HepG2 (cell line): ENCODE results near the gene GPR137.

ENCODE experiments used
- NBN ChIP-seq: fragments of 450-650 bp; conservative IDR thresholded peaks from 2 replicates; pipeline ENCODE4 v1.6.1; 2017
- ZNF138 ChIP-seq: sonication (generic); formaldehyde crosslinking; IDR thresholded peaks from 2 replicates; pipeline ENCODE4 v1.5.0; 2020; ENCODE audit warnings: mild to moderate bottlenecking, low read depth, missing genetic modification reagents
- TF ChIP-seq, protein P1 (sequence below): IDR thresholded peaks from 2 replicates; pipeline ENCODE4 v1.6.1; 2016; ENCODE audit warnings: low read depth, control low read depth
- TF ChIP-seq, protein P2 (sequence below): sonication (generic); formaldehyde crosslinking; IDR thresholded peaks from 2 replicates; pipeline ENCODE4 v1.5.0; 2020; ENCODE audit warnings: mild to moderate bottlenecking, missing genetic modification reagents, moderate library complexity

DNA sequence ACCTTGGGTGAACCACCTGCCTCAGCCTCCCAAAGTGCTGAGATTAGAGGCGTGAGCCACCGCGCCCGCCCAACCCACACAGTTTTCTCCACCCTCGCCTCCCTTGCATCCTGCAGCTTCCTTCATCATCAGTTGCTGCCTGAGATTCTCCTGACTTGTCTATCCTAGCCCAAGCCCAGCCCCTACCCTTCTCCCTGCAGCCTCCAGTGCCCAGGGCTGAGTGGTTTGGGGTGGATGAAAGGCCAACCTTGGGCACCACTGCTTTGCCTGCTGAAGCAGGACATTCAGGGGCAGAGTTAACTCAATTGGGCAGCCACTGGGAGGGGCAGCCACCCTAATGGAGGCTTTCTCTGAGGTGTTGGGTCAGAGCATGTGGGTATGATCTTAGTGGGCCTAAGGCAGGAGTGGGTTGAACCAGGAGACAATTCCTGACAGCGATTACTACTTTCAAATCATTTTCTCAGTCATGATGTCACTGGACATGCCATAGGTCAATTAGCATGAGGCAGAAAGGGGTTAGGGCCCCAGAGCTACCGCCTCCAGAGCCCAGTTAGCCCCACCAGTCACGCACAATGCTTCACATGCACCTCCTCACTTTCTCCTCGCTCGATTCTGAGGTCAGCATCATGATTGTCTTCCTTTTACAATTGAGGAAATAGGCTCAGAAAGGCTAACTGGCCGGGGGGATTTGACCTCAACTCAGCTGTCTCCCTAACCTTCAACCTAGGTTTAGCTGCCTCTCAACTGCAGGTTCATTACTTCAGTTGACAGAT, 45.8 kb upstream of the GPR137 start:
- TF ChIP-seq ZNF138 (CRISPR knock-in tag) = no peak
- TF ChIP-seq, protein P1, sequence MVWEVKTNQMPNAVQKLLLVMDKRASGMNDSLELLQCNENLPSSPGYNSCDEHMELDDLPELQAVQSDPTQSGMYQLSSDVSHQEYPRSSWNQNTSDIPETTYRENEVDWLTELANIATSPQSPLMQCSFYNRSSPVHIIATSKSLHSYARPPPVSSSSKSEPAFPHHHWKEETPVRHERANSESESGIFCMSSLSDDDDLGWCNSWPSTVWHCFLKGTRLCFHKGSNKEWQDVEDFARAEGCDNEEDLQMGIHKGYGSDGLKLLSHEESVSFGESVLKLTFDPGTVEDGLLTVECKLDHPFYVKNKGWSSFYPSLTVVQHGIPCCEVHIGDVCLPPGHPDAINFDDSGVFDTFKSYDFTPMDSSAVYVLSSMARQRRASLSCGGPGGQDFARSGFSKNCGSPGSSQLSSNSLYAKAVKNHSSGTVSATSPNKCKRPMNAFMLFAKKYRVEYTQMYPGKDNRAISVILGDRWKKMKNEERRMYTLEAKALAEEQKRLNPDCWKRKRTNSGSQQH (CRISPR knock-in tag) = no peak
- TF ChIP-seq, protein P2, sequence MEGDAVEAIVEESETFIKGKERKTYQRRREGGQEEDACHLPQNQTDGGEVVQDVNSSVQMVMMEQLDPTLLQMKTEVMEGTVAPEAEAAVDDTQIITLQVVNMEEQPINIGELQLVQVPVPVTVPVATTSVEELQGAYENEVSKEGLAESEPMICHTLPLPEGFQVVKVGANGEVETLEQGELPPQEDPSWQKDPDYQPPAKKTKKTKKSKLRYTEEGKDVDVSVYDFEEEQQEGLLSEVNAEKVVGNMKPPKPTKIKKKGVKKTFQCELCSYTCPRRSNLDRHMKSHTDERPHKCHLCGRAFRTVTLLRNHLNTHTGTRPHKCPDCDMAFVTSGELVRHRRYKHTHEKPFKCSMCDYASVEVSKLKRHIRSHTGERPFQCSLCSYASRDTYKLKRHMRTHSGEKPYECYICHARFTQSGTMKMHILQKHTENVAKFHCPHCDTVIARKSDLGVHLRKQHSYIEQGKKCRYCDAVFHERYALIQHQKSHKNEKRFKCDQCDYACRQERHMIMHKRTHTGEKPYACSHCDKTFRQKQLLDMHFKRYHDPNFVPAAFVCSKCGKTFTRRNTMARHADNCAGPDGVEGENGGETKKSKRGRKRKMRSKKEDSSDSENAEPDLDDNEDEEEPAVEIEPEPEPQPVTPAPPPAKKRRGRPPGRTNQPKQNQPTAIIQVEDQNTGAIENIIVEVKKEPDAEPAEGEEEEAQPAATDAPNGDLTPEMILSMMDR (CRISPR knock-in tag) = no peak
- no peak for TF ChIP-seq NBN
